CD4-positive, alpha-beta T cell treated with Interleukin-17A for 4 hours (primary cell): Measurements from ENCODE around the gene PYGO1.
"Not testable (repeated sequence)": the region's sequence is repeated elsewhere in the genome, so short reads cannot be mapped to it uniquely, and the experiment has no call there.

Source experiments
- DNase-seq: peaks from one replicate; pipeline ENCODE4 v3.0.0-alpha.2; 2020; ENCODE audit warnings: mixed read lengths

PYGO1 gene

GRCh38 chr15:55588070-55588814, at the start of gene PYGO1:
PYGO1 (minus strand) TSS chr15:55588345; CDS start chr15:55587883, 462 bp downstream.
- DNase-seq = peak; percentile 33

DNA sequence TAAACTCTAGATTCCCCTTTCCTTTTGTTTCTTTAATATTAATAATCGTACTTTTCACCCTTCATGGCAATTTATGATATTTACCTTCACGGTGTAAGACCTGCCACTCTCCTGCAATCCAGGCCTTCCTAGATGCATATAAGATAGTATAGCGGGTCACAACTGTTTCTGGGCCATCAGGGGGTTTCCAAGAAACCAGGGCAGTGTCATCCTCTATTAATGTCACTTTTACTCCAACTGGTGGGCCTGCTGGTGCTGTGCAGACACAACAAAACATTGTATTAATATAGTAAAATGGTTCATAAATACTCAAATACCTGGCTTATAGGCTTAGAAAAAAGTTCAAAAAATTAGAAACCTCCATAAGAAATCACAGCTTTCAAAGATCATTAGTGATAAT, 48.9 kb upstream of the PYGO1 start:
- no peak for DNase-seq

DNA sequence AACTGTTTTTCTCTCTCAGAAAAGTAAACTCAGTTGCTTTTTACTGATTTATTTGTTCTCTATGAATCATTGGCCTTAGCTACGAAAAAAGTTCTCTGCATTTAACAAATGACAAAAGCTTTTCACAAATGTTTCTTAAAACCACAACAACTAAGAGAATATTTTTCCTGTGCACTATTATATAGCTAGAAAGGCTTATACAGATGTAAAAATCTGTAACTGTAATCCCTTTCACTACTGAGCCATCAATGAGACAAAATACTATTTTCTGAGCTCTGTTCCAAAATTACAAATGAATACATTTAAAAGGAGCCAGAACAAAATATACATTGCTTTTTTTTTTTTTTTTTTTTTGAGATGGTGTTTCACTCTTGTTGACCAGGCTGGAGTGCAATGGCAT, 45.6 kb upstream of the PYGO1 start:
- DNase-seq = no peak

DNA sequence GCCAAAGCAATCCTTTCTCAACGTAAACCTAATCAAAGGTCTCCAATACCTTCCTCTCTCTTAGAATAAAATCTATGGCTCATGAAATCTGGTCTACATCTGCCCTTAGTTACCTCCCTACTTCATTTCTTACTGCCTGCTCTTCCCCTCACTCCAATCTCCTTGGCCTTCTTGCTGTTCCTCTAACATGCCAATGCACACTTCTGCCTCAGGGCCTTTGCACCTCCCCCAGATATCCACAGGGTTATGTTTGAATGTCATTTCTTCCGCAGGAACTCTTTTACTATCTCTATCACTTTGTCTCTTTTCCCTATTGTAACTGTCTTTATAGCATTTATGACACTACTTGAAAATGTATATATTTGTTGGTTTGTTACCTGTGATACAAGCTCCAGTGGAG, 44.3 kb upstream of the PYGO1 start:
- no peak for DNase-seq

DNA sequence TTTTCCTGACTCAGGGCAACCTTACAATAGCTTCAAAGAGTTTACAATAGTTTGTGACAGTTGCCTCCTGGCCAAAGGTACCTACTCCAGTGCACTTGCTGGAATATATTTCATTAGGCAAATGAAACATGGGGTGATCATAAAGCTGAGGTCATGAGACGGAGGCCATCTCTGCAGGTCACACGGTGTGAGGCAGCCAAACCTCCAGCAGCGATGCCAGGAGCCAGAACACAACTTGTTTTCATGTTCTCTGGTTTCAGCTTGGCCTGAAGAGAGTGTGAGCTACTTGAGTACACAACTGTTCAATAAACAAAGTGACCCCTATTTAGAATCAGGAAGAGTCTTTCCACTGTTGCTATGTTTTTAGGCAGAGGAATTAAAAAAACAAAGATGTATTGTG, 42.7 kb upstream of the PYGO1 start:
- no peak for DNase-seq

- no peak for DNase-seq
These were observed 40.2 kb upstream of the PYGO1 start for GRCh38 chr15:55628369-55628730.

- no peak for DNase-seq
These were observed 39.7 kb upstream of the PYGO1 start for GRCh38 chr15:55627730-55628368.

DNA sequence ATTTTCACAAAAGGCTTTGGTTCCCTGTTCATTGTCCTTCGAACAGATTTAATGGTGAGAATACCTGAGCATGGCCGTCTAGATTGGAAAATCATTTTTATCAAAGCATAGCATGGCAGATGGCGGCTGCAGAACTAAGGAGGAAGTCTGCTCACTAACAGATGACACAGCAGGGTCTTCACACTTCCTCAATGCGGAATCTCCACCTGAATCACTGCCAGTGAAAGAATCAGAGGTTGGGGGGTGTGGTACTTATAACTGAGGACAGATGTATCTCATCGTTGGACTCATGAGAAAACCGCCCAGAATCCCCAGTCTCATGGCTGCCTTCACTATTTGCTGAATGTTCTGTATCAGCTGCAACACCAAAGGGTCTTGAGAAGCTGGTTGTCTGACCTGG, 31.6 kb upstream of the PYGO1 start:
- DNase-seq = no peak

- DNase-seq = no peak
These were observed 30.2 kb upstream of the PYGO1 start for GRCh38 chr15:55618387-55618786.

DNA sequence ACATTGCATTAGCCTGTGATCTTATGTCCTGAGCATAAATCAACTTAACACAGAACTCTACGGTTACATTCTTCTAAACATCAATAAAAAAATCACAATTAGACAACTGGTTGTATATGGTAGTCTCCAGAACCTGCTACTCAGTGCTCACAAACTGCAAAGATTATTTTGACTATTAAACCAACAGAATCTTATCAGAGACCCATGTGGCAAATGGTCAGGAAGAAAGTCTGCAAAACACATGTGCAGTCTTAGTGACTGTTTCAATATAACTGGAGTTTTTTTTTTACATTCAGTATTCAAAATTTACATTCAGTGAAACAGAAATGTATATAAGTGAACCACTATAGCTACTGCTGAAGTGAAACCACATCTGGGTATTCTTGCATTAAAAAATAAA, 27.3 kb upstream of the PYGO1 start:
- no peak for DNase-seq

DNA sequence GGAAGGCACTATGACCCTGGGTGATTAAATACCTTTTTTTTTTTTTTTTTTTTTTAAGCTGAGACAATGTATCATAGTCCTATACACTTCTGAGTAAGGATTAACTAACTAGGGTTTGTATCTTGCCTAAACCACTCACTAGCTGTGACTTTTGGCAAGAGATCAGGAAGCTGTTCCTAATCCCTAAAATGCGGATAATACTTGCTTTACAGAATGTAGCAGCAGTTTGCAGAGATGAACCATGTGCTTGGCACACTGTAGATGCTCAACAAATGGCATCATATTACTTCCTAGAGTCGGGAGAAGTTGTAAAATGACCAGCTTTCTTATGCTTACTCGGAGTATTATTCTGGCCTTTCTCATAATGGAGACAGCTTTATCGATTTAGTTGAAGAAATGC, 25.6 kb upstream of the PYGO1 start:
- DNase-seq = no peak

DNA sequence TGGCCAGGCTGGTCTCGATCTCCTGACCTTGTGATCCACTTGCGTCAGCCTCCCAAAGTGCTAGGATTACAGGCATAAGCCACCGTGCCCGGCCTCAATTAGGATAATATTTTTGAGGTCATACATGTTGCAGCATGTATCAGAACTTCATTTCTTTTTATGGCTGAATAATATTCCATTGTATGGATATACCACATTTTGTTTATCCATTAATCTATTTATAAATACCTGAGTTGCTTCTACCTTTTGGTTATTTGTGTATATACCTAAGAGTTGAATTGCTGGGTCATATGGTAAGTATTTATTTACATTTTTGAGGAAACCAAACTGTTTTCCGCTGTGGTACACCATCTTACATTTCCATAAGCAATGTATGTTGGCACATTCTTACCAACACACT, 18.1 kb upstream of the PYGO1 start:
- no peak for DNase-seq

DNA sequence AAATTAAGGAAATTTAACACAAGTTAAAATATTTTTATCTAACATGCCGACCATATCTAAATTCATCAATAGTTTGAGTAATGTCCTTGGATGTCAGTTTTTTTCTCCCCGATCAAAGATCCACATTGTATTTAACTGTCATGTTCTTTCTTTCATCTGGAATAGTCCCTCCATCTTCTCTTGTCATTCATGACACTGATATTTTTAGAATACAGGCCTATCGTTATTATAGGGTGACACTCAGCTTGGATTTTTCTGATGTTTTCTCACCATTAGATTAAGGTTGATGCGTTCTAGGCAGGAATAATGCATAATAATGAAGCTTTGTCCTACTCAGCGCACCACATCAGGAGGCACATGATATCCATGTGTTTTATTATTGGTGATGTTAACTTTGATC, 13.2 kb upstream of the PYGO1 start:
- no peak for DNase-seq

DNA sequence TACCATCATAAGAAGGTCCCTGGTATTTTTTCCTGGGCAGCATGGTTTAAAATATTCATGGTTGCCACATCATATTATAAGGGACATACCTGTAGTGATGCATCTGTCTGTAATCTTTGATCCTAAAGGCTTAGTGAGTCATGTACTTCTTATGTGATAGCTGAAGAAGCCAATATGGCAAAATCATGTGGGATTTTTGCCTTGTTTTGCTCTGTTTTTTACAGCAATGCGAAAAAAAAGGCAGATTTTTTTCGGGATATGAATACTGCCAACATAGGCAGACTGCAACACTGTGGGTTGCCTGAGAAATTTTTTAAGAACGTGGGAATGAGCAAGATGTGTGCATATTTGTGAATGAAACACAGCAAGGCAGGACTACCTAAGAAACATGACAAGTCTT, 11.3 kb upstream of the PYGO1 start:
- DNase-seq = no peak

DNA sequence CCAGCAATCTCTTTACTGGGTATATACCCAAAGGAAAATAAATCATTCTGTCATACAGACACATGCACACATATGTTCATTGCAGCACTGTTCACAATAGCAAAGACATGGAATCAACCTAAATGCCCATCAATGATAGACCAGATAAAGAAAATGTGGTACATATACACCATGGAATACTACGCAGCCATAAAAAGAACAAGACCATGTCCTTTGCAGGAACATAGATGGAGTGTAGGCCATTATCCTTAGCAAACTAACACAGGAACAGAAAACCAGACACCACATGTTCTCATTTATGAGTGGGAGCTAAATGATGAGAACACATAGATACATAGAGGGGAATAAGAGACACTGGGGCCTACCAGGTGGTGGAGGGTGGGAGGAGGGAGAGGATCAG, 4.9 kb upstream of the PYGO1 start:
- not testable (repeated sequence) for DNase-seq

DNA sequence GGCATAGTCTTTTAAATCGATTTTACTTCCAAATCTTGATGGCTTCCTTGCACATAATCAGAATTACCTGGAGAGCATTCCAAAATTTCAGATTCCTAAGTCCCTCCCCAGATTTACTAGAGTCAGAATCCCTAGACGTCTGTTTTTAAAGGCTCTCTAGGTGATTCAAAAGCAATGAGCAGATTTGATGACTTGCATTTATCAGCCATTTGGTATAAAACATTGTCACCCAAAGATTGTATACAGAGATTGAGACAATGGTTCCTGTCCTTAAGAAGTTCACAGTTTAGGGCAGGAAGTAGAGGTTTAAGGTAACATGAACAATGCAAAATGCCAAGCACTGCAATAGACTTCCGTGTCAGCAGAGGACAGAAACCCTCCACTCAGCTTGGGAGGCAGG, 2.6 kb upstream of the PYGO1 start:
- DNase-seq = no peak

- DNase-seq = no peak
These were observed 1.1 kb upstream of the PYGO1 start for GRCh38 chr15:55589287-55589686.

DNA sequence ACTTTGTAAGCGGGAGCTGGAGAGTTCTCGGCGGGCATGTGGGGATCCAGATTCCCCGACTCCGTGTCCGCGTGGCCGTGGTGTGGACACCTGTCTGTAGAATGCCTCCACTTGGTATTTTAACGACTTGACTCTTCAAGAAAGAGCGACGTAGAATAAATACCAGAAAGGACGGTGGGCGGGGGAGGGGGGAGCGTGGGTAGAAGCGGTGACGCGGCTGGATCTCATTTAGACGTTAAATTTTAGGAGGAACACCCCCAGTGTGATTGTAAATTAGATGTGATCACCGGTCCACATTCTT, 620 bp upstream of the PYGO1 start:
- no peak for DNase-seq

- peak; percentile 3 for DNase-seq
These were observed 650 bp downstream of the PYGO1 start for GRCh38 chr15:55587321-55588069.

GRCh38 chr15:55586808-55587207, 1.3 kb downstream of the PYGO1 start:
- no peak for DNase-seq

DNA sequence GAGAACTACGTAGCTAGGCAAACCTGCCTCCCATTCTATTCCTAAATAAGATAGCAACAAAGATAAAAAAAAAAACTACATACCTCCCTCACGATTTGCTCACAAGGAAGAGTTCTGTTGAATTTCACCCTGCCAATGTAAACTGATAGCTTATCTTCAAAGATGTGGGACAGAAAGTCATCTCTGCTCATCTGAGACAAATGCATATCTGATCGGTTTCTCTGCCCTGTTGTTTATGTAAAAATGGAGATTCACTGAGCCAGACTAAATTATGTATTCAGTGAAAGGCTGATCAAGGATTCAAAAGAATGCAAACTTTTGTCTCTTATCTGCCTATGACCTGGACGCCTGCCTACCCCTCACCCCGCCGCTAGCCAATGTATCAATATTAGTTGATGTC, 11.2 kb downstream of the PYGO1 start:
- no peak for DNase-seq

DNA sequence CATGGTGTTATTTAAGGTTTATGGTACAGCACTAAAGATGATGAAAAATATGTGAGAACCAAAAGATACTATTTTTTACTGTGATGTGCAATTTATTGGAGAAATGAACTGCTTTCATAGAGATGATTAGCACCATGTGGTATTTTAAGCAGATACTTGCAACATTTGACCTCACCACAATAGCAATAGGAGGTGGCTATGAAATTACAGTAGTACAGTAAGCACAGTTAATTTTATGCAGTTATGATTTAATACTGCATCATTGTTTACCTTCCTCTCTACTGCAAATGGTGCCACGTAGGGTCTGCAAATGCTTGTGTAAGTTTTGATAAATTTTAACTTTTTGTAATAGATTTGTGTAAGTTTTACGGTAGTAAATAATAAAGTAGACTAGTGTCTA, 14.0 kb downstream of the PYGO1 start:
- no peak for DNase-seq

DNA sequence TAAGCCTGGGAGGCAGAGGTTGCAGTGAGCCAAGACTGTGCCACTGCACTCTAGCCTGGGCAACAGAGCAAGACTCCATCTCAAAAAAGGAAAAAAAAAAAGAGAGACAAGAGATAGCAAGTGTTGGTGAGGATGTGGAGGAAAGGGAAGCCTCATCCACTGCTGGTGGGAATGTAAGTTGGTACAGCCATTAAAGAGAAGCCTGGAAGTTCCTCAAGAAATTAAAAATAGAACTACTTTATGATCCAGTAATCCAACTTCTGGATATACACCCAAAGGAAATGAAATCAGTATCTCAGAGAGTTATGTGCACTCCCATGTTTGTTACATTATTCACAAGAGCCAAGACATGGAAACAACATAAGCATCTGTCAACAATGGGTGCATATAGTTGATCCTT, 14.9 kb downstream of the PYGO1 start:
- no peak for DNase-seq

- DNase-seq = no peak
These were observed 23.6 kb downstream of the PYGO1 start for GRCh38 chr15:55564347-55565145.
